ENCODE results near the gene MACIR.

MACIR gene

GRCh38 chr5:103228588-103228987, 30.0 kb upstream of the MACIR start:
- no peak for DNase-seq (ENCODE audit: low read depth)
- H3K4me3 ChIP-seq (ENCODE audit: low read depth, low read length) = no peak overlapping the region
- no peak for TF ChIP-seq CTCF (IDR thresholded peaks at IDR 0.05; ENCODE audit: control insufficient read depth, extremely low read depth, insufficient read depth)

- no peak overlapping the region for H3K4me3 ChIP-seq (ENCODE audit: low read depth, low read length)
- DNase-seq (ENCODE audit: low read depth) = peak; percentile 22
- peak; percentile 87 for TF ChIP-seq CTCF (IDR thresholded peaks at IDR 0.05; ENCODE audit: control insufficient read depth, extremely low read depth, insufficient read depth)
Measured at GRCh38 chr5:103232393-103232999, 26.1 kb upstream of the MACIR start.

GRCh38 chr5:103234239-103234975, 24.2 kb upstream of the MACIR start:
- no peak overlapping the region for H3K4me3 ChIP-seq (ENCODE audit: low read depth, low read length)
- TF ChIP-seq CTCF (IDR thresholded peaks at IDR 0.05; ENCODE audit: control insufficient read depth, extremely low read depth, insufficient read depth) = no peak
- no peak for DNase-seq (ENCODE audit: low read depth)

GRCh38 chr5:103235891-103236290, 22.7 kb upstream of the MACIR start:
- no peak overlapping the region for H3K4me3 ChIP-seq (ENCODE audit: low read depth, low read length)
- no peak for TF ChIP-seq CTCF (IDR thresholded peaks at IDR 0.05; ENCODE audit: control insufficient read depth, extremely low read depth, insufficient read depth)
- no peak for DNase-seq (ENCODE audit: low read depth)

GRCh38 chr5:103237778-103238177, 20.8 kb upstream of the MACIR start:
- TF ChIP-seq CTCF (IDR thresholded peaks at IDR 0.05; ENCODE audit: control insufficient read depth, extremely low read depth, insufficient read depth) = no peak
- no peak overlapping the region for H3K4me3 ChIP-seq (ENCODE audit: low read depth, low read length)
- no peak for DNase-seq (ENCODE audit: low read depth)

GRCh38 chr5:103243665-103244064, 14.9 kb upstream of the MACIR start:
- no peak for TF ChIP-seq CTCF (IDR thresholded peaks at IDR 0.05; ENCODE audit: control insufficient read depth, extremely low read depth, insufficient read depth)
- no peak overlapping the region for H3K4me3 ChIP-seq (ENCODE audit: low read depth, low read length)
- no peak for DNase-seq (ENCODE audit: low read depth)
